HG03135 (cell line): Measurements from ENCODE around the gene KCNK3.

ENCODE experiments used
- ATAC-seq: cut with Tn5 transposase; IDR thresholded peaks from one replicate; pipeline ENCODE4 v1.9.1; 2021; ENCODE audit warnings: mild to moderate bottlenecking, moderate library complexity; ENCODE audit not compliant: unreplicated experiment

The KCNK3 gene

DNA sequence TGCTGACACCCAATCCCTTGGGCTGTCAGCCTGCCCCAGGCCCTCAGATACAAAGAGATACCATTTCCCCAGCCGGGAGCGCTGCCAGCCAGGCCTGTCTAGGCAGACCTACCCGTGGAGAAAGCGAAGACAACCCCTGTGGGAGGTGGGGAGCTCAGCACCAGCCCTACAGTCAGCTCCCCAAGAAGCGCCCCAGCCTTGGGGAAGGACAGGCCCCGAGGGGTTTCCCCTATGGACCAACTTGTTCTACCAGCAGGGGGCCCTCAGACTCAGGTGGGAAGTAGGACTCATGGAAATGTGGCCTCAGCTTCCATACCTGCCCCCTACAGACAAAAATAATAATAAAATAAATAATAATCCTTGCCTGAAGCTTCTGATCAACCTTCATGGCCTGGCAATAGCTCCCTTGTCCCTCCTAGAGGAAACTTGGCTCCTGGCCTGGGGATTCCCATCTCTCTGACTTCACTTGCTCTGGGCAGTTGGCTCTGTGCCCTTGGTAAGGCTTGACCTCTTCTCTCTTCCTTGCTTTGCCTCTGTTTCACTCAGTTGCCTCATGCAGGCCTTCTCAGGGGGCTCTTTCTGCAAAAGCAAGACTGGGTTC lies 78.6 kb downstream of the KCNK3 start:
- no peak for ATAC-seq

DNA sequence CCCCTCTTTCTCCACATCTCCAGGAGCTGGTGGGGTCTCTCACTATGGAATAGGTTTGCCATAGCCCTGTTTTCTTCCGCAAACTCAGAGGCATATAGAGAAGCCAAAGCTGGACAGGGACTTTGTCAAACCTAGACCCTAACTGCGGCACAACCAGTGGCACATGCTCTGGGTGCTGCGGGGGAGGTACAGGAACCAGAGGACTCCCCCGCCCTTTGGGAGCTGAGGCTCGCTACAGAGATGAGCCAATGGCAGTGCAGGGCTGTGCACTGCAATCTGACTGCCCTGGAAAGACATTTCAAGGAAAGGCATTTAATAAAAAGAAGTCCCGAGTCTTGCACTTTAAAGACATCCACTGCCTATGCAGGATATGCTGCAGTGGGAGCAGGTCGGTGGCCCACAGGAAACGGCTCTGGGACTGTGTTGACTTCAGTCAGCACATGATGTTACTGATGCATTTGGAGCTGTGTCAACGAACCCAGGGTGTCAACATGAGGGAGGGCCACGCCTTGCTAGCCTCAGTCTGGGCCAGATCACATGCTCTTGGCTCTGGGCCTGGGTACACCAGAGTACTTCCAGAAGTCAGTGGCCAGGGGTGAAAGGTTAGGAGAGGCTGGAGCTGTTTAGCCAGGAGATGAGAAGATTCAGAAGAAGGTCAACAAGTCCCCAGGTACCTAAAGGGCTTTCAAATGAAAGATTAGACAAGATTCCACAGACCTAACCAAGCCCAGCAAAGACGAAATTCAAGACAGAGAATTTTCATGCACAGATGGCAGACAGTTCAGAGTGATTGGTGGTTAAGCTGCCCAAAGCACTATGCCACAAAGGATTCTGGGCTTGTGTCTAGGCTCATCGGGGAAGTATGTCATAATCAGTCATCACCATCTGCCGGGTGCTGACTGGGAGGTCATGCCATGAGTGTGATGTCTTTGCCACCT lies 79.8 kb downstream of the KCNK3 start:
- no peak for ATAC-seq

DNA sequence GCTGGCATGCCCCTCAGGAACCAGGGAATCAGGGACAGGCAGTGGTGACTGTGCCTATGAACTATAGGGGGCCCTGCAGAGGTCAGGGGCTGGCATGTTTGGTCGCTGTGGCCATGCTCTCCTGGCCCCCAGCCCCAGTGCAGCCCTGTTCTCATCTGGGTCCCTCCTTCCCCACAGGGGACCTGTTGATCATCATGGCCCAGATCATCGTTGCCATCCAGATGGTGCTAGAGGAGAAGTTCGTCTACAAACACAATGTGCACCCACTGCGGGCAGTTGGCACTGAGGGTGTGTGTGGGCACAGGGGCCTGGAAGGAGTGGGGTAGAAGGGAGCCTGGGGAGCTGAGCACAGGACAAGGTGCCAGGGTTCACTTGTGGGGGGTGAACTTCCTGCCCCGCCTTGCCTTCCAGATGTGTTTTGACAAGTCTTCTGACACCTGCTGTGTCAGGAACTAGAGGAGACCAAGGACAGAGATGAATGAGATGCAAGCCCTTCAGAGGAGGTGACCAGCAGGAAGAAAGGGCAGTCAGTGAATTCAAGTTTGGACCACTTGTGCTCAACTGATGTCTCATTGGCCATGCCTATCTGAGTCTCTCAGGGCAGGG lies 83.8 kb downstream of the KCNK3 start:
- no peak for ATAC-seq

DNA sequence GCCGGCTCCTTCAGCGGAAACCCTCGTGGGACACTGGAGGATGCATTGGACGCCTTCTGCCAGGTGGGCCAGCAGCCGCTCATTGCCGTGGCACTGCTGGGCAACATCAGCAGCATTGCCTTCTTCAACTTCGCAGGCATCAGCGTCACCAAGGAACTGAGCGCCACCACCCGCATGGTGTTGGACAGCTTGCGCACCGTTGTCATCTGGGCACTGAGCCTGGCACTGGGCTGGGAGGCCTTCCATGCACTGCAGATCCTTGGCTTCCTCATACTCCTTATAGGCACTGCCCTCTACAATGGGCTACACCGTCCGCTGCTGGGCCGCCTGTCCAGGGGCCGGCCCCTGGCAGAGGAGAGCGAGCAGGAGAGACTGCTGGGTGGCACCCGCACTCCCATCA lies 85.6 kb downstream of the KCNK3 start:
- no peak for ATAC-seq

DNA sequence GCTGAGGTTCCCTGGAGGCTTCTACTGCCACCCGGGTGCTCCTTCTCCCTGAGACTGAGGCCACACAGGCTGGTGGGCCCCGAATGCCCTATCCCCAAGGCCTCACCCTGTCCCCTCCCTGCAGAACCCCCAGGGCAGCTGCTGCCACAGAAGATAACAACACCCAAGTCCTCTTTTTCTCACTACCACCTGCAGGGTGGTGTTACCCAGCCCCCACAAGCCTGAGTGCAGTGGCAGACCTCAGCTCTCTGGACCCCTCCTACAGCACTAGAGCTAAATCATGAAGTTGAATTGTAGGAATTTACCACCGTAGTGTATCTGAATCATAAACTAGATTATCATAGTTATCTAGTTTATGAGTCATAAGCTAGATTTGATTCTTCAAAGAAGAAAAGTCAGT lies 86.0 kb downstream of the KCNK3 start:
- no peak for ATAC-seq

DNA sequence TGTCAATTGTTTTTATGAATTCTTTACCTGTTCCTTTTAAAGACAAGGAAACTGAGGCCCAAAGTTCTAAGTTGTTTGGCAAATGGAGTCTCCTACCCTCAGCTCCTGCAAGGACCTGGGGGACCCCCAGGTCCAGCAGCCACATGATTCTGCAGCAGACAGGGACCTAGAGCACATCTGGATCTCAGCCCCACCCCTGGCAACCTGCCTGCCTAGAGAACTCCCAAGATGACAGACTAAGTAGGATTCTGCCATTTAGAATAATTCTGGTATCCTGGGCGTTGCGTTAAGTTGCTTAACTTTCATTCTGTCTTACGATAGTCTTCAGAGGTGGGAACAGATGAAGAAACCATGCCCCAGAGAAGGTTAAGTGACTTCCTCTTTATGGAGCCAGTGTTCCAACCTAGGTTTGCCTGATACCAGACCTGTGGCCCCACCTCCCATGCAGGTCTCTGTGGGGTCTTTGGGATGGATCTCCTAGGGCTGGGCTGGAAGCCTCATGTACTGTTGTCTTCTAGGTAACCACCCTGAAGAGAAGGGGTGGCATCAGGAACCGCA lies 87.8 kb downstream of the KCNK3 start:
- ATAC-seq, result no peak
